Thoracic aorta (tissue), 2 donors: ENCODE measurements around the gene FH. TPM values are rescaled to one million over a fixed set of nuclear protein-coding genes. Genes with fewer than 3 reads are reported as not detected.

Experiments
- ATAC-seq: fragments of 150-250 bp; one replicate; pipeline ENCODE4 v1.8.0; 2017; ENCODE audit warnings: low read depth; ENCODE audit not compliant: insufficient number of reproducible peaks, low FRiP score
- DNase-seq: peaks from one replicate; pipeline ENCODE4 v3.0.0-alpha.2; 2020; ENCODE audit warnings: low spot score
- H3K27ac ChIP-seq, 2 donors: fragments of 200-600 bp; sonication (generic); 1 replicate in 1 of 2; 2 replicates in 1 of 2; pipeline ENCODE4 v1.5.1; 2016; ENCODE audit warnings: mild to moderate bottlenecking in 2 of 2, moderate library complexity in 2 of 2
- H3K27me3 ChIP-seq: fragments of 200-600 bp; sonication (generic); replicated peaks from 2 replicates; pipeline ENCODE4 v1.6.0; 2016; ENCODE audit warnings: mild to moderate bottlenecking; ENCODE audit not compliant: insufficient read depth
- H3K36me3 ChIP-seq: fragments of 200-600 bp; sonication (generic); one replicate; pipeline ENCODE4 v1.5.1; 2016
- H3K4me1 ChIP-seq, 2 donors: fragments of 200-600 bp; sonication (generic); 1 replicate in 1 of 2; 2 replicates in 1 of 2; pipeline versions ENCODE4 v1.5.1 to v1.6.0; 2016; ENCODE audit warnings: low read depth in 2 of 2, mild to moderate bottlenecking in 1 of 2; ENCODE audit not compliant: control insufficient read depth in 1 of 2
- H3K4me3 ChIP-seq: fragments of 200-600 bp; sonication (generic); 2 replicates; pipeline ENCODE4 v1.5.1; 2016; ENCODE audit warnings: mild to moderate bottlenecking
- H3K9me3 ChIP-seq: fragments of 200-600 bp; sonication (generic); 2 replicates; pipeline ENCODE4 v1.5.1; 2016
- total RNA-seq, 2 donors: library from RNA; depleted of rRNA; stranded (reverse); fragments of >200 nt; gene quantifications; one replicate each; pipeline versions ENCODE4 v1.1.0 to v1.2.3, GENCODE V29; 2016
- TF ChIP-seq, protein P1 (sequence below): fragments of 200-600 bp; sonication (generic); IDR thresholded peaks from one replicate; pipeline ENCODE4 v1.5.1; 2019; ENCODE audit warnings: antibody characterized with exemption

The FH gene
- total RNA-seq, 2 donors from 2014 or later: 23.7 to 82.5 TPM

DNA sequence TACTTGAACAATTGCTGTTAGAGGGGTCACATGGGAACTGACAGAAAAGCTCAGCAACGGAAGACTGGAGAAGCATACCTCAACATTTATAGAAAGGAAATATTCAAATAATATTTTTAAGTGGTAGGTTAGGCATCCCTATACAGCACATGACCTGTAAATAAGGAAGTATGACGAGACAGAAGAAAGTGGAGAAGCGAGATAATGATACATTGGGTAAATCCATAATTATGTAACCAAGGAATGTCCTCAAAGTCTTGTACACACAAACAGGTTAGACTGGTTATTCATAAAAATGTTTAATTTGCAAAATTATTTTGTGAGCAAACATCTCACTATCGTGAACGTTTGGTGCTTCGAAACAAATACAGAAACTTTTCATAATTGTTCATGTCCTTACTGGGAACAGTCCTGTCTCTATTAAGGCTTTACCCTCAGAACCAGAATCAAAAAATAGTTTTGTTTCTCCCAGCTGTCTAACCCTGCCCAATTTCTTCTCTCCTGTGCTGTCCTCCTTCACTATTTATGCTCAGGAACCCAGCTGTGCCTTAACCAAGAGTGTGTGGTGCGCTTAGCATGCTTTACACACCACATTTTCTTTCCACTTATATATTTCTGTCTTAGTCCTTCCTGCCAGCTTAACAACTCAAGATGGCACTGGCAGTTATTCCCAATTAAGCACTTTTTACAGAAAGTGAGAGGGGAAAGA, 22.8 kb upstream of the FH start:
- Histone ChIP-seq H3K4me3 (no peak overlapping the region), H3K27ac (no peak overlapping the region), H3K4me1 (no peaks in the 10 kb centered on the region), H3K27me3 (no peaks in the 10 kb centered on the region), H3K36me3 (no peaks in the 10 kb centered on the region), H3K9me3 (no peaks in the 10 kb centered on the region)
- DNase-seq (no peak), ATAC-seq (no peak)
- TF ChIP-seq, protein P1, sequence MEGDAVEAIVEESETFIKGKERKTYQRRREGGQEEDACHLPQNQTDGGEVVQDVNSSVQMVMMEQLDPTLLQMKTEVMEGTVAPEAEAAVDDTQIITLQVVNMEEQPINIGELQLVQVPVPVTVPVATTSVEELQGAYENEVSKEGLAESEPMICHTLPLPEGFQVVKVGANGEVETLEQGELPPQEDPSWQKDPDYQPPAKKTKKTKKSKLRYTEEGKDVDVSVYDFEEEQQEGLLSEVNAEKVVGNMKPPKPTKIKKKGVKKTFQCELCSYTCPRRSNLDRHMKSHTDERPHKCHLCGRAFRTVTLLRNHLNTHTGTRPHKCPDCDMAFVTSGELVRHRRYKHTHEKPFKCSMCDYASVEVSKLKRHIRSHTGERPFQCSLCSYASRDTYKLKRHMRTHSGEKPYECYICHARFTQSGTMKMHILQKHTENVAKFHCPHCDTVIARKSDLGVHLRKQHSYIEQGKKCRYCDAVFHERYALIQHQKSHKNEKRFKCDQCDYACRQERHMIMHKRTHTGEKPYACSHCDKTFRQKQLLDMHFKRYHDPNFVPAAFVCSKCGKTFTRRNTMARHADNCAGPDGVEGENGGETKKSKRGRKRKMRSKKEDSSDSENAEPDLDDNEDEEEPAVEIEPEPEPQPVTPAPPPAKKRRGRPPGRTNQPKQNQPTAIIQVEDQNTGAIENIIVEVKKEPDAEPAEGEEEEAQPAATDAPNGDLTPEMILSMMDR: no peak

DNA sequence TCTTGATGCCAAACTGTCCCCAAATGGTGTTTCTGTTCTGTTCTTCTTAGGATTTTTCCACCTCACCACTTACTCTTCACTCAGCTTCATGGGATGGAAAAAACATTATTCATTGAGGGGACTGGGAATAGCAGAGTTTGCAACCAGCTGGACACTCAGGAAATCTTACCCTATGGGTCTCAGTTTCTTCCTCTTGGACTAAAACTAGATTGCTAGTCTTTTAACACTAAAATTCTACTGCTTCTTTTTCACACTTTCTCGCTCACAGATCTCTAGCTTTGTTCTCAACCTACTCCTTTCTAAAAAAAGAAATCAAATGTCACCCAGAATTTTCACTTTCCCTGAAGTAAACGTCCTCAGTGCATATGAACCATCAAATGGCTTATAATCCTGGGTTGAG, 17.4 kb upstream of the FH start:
- no peak overlapping the region for H3K27ac ChIP-seq
- no peak for ATAC-seq
- TF ChIP-seq, protein P1: no peak
- no peaks in the 10 kb centered on the region for H3K27me3 ChIP-seq
- H3K36me3 ChIP-seq: no peaks in the 10 kb centered on the region
- DNase-seq: no peak
- H3K4me1 ChIP-seq: no peaks in the 10 kb centered on the region
- H3K4me3 ChIP-seq: no peak overlapping the region
- H3K9me3 ChIP-seq: no peaks in the 10 kb centered on the region

DNA sequence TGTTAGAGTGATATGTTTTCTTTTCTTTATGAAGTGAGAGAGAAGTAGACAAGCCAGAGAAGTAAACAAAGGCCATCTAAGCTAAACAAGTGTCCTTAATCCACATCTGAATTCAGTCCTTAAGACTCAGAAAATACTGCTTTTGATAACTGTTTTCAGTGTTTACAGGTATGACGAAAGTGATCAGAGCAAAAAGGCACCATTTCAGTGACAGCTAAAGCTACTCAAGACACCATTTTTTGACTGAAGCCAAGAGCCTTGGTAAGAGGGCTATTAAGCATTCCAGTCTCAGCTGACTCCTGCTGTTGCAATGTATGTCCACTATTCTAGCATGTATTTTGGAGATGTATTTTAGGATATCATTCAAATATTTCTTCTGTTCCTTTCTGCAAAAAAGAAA, 16.7 kb upstream of the FH start:
- H3K27ac ChIP-seq: no peak overlapping the region
- no peak for DNase-seq
- no peaks in the 10 kb centered on the region for H3K36me3 ChIP-seq
- H3K4me1 ChIP-seq: no peaks in the 10 kb centered on the region
- no peaks in the 10 kb centered on the region for H3K27me3 ChIP-seq
- TF ChIP-seq, protein P1: no peak
- H3K9me3 ChIP-seq: no peaks in the 10 kb centered on the region
- no peak overlapping the region for H3K4me3 ChIP-seq
- no peak for ATAC-seq

DNA sequence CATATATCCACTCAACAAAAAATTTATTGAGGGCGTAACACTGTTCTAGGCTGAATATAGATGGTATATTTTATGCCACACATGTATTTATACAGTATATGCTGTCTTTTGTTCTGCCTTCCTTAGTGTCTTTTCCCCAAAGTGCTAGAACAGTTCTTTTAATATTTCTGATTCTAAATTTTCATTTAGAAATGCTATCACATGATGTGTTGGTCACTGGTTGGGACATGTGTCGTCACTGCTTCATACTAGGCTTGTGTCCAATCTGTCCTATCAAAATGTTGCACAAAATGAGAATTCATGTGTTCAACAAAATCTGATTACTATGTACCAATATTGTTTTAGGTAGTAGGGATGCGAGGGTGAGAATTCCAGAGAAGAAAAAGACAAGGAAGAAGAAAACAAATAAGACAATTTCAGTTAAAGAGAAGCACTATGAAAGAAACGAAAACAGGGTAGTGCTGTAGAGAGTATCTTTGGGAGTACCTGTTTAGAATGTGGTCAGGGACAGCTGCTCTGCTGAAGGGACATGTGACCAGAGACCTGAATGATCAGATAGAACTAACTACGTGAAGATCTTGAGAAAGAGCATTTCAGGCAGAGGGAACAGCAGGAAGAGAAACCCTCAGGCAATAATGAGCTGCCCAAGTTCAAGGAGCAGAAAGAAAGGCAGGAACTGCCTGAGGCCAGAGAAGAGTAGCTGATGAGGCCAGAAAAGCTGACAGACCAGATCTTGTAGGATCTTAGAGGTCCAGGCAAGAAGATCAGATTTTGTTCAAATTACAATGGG, 14.0 kb upstream of the FH start:
- H3K4me1 ChIP-seq: no peaks in the 10 kb centered on the region
- H3K36me3 ChIP-seq: no peaks in the 10 kb centered on the region
- no peak overlapping the region for H3K27ac ChIP-seq
- DNase-seq: no peak
- H3K9me3 ChIP-seq: no peaks in the 10 kb centered on the region
- ATAC-seq: no peak
- no peaks in the 10 kb centered on the region for H3K27me3 ChIP-seq
- no peak overlapping the region for H3K4me3 ChIP-seq
- TF ChIP-seq, protein P1: no peak

DNA sequence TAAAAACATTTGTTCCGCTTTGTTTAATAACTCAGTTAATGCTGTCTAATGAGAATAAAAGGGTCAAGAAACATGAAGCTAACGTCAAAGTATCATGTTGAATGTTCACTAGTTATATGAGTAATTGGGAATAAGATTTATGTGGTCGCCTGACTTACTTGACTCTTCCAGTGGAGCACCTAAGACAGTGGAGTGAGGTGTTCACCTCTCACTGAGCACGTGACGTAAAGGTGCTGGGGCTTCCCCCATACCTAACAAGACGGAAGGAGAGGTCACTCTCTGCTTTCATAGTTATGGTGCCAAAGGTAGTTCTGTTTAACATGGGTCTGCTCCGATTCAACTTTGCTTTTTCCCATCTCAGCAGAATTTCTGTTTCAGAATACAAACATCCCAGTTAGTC, 13.3 kb upstream of the FH start:
- Histone ChIP-seq H3K4me3 (no peak overlapping the region), H3K27me3 (no peaks in the 10 kb centered on the region), H3K4me1 (no peaks in the 10 kb centered on the region), H3K36me3 (no peaks in the 10 kb centered on the region), H3K27ac (no peak overlapping the region), H3K9me3 (no peaks in the 10 kb centered on the region)
- TF ChIP-seq, protein P1: no peak
- ATAC-seq: no peak
- no peak for DNase-seq
